Thoracic aorta (tissue), 2 donors: ENCODE measurements around the gene CCL1. TPM values are rescaled to one million over a fixed set of nuclear protein-coding genes. Genes with fewer than 3 reads are reported as not detected.

Experiments used
- ATAC-seq: fragments of 150-250 bp; one replicate; pipeline ENCODE4 v1.8.0; 2017; ENCODE audit warnings: low read depth; ENCODE audit not compliant: insufficient number of reproducible peaks, low FRiP score
- DNase-seq: peaks from one replicate; pipeline ENCODE4 v3.0.0-alpha.2; 2020; ENCODE audit warnings: low spot score
- H3K27ac ChIP-seq, 2 donors: fragments of 200-600 bp; sonication (generic); 1 replicate in 1 of 2; 2 replicates in 1 of 2; pipeline ENCODE4 v1.5.1; 2016; ENCODE audit warnings: mild to moderate bottlenecking in 2 of 2, moderate library complexity in 2 of 2
- H3K27me3 ChIP-seq: fragments of 200-600 bp; sonication (generic); replicated peaks from 2 replicates; pipeline ENCODE4 v1.6.0; 2016; ENCODE audit warnings: mild to moderate bottlenecking; ENCODE audit not compliant: insufficient read depth
- H3K36me3 ChIP-seq: fragments of 200-600 bp; sonication (generic); one replicate; pipeline ENCODE4 v1.5.1; 2016
- H3K4me1 ChIP-seq, 2 donors: fragments of 200-600 bp; sonication (generic); 1 replicate in 1 of 2; 2 replicates in 1 of 2; pipeline versions ENCODE4 v1.5.1 to v1.6.0; 2016; ENCODE audit warnings: low read depth in 2 of 2, mild to moderate bottlenecking in 1 of 2; ENCODE audit not compliant: control insufficient read depth in 1 of 2
- H3K4me3 ChIP-seq: fragments of 200-600 bp; sonication (generic); 2 replicates; pipeline ENCODE4 v1.5.1; 2016; ENCODE audit warnings: mild to moderate bottlenecking
- H3K9me3 ChIP-seq: fragments of 200-600 bp; sonication (generic); 2 replicates; pipeline ENCODE4 v1.5.1; 2016
- total RNA-seq, 2 donors: library from RNA; depleted of rRNA; stranded (reverse); fragments of >200 nt; gene quantifications; one replicate each; pipeline versions ENCODE4 v1.1.0 to v1.2.3, GENCODE V29; 2016
- TF ChIP-seq, protein P1 (sequence below): fragments of 200-600 bp; sonication (generic); IDR thresholded peaks from one replicate; pipeline ENCODE4 v1.5.1; 2019; ENCODE audit warnings: antibody characterized with exemption

CCL1 gene
- total RNA-seq, 2 donors from 2014 or later, result not detected

DNA sequence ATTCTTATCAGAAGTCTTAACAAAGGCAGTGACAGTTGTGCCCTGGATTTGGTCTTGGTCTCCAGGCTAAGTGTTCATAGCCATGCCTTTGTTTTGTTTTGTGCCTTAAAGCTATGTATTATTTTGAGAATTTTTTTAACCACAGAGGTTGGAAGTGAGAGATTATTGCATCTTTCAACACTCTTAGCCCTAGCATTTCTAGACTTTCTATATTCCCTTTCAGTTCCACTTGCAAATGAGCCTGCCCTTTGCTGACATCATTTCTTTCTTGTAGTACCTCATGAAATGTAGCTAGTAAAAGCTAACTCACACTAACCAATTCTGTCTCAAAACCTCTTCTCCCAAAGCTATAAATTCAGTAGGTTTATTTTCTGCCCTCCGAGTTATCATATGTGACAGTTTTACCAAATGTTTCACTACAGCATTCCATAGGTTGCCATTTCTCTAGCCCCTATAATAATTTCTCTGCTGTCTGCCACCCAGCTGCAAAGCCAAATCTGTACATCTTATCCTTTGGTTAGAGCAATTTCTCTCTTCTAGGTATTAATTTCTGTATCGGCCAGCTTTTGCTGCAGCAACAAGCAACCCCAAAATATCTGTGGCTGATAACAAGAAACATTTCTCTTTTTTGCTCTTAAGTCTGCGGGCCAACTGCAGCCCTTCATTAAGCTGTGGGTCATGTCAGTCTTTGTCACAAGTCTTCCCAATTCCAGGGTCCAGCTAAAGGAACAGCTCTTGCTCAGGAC is 14.2 kb upstream of the CCL1 start:
- no peaks in the 10 kb centered on the region for H3K4me1 ChIP-seq
- no peaks in the 10 kb centered on the region for H3K9me3 ChIP-seq
- H3K36me3 ChIP-seq, result no peaks in the 10 kb centered on the region
- ATAC-seq (no peak), DNase-seq (no peak)
- no peak overlapping the region for H3K27ac ChIP-seq
- H3K27me3 ChIP-seq, result no peaks in the 10 kb centered on the region
- TF ChIP-seq, protein P1, sequence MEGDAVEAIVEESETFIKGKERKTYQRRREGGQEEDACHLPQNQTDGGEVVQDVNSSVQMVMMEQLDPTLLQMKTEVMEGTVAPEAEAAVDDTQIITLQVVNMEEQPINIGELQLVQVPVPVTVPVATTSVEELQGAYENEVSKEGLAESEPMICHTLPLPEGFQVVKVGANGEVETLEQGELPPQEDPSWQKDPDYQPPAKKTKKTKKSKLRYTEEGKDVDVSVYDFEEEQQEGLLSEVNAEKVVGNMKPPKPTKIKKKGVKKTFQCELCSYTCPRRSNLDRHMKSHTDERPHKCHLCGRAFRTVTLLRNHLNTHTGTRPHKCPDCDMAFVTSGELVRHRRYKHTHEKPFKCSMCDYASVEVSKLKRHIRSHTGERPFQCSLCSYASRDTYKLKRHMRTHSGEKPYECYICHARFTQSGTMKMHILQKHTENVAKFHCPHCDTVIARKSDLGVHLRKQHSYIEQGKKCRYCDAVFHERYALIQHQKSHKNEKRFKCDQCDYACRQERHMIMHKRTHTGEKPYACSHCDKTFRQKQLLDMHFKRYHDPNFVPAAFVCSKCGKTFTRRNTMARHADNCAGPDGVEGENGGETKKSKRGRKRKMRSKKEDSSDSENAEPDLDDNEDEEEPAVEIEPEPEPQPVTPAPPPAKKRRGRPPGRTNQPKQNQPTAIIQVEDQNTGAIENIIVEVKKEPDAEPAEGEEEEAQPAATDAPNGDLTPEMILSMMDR, result no peak
- H3K4me3 ChIP-seq, result no peak overlapping the region

DNA sequence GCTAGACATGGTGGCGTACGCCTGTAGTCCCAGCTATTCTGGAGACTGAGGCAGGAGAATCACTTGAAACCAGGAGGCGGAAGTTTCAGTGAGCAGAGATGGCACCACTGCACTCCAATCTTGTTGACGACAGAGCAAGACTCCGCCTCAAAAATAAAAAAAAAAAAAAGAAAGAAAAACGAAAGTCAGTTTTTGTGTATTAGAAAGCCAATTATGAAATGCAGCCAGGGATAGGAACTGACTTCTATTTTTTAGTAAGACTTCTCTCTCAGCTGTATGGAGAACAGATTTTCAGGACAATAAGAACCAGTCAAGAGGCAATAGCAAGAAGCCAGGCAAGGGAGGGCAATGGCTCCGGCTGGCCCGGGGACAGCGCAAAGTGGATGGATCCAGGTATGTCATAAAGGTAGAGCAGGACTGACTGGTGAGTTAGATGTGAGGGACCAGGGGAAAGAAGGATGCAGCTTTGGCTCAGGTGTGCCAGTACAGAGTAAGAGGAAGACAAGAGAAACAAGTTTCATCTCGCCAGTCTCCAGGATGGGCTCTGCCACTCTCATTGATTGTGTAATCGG is 12.5 kb upstream of the CCL1 start:
- ATAC-seq, result no peak
- no peak overlapping the region for H3K27ac ChIP-seq
- H3K36me3 ChIP-seq, result no peaks in the 10 kb centered on the region
- TF ChIP-seq, protein P1, result no peak
- DNase-seq, result no peak
- H3K27me3 ChIP-seq, result no peaks in the 10 kb centered on the region
- H3K4me1 ChIP-seq, result no peaks in the 10 kb centered on the region
- H3K9me3 ChIP-seq, result no peaks in the 10 kb centered on the region
- H3K4me3 ChIP-seq, result no peak overlapping the region

DNA sequence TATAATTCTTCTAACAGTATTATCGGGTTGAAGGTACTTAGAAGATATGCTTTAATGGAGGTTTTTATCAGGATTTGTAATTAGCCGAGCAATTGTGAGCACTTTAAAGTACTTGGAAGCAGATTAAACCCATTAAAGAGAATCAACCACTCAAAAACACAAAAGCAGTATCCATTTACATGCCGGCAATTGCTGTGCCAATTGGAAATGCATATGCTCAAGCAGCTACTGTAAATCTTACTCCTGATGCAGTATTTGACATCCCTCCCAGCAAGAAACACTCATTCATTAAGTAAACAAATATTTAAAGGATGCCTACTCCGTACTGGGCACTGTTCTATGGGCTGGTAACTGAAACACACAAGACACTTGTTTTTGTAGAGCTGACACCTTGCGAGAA is 11.4 kb upstream of the CCL1 start:
- H3K4me1 ChIP-seq, result no peaks in the 10 kb centered on the region
- no peak for ATAC-seq
- TF ChIP-seq, protein P1, result no peak
- no peaks in the 10 kb centered on the region for H3K36me3 ChIP-seq
- H3K27me3 ChIP-seq, result no peaks in the 10 kb centered on the region
- DNase-seq, result no peak
- no peaks in the 10 kb centered on the region for H3K9me3 ChIP-seq
- H3K4me3 ChIP-seq, result no peak overlapping the region
- H3K27ac ChIP-seq, result no peak overlapping the region

DNA sequence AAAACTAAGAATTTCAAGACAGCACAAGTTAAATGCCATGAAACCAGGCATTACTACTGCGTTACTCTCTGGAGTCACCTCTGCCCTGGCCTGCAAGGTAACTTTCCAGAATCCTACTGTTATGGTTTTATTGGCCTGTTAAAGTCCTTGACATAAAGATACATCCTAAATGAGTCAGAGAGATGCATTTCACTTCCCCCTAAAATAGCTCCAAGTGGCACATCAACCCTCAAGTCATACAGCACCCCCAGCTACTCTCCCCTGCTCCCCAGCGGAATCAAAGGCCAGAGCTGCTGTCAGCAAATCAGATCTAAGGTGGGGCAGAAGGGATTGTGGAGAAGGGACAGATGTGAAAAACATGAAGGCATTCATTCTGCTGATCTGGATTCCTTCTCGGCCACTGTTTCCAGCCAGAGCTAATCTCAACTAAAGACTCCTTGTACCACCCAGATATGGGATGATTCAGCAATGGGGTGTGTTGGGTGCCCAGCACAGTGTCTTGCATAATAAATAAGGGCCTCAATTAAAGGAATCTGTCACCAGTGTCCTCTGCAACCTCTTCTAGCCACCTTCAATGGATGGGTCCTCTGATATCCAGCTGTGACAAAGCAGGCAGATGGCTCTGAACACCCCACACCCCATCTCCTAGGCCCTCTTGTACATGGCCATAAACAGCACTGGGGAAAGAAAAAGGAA is 8.5 kb upstream of the CCL1 start:
- ATAC-seq (no peak), DNase-seq (no peak)
- Histone ChIP-seq H3K27me3 (no peaks in the 10 kb centered on the region), H3K4me1 (no peaks in the 10 kb centered on the region), H3K9me3 (no peaks in the 10 kb centered on the region), H3K36me3 (no peaks in the 10 kb centered on the region), H3K27ac (no peak overlapping the region), H3K4me3 (no peak overlapping the region)
- TF ChIP-seq, protein P1, result no peak

DNA sequence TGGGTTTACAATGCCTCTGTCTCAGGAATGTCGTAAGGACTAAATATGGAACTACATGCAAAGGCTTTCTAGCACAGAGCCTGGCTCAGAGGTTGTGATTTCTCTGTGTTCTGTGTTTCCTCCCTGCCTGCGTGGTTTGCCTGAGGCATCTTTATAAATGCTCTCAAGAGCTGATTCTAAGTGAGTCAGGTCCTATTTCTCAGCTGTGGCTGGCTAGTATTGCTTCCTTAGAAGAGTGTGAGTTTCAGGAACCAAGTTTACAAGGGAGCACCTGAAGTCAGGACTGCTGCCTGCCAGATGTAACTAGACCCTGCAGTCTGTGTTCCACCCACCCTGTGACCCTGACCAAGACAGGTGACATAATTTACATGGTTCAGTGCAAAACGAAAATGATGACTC is 8.0 kb upstream of the CCL1 start:
- no peaks in the 10 kb centered on the region for H3K9me3 ChIP-seq
- TF ChIP-seq, protein P1, result no peak
- DNase-seq, result no peak

More for the DNA sequence above, 8.0 kb upstream of the CCL1 start:
- Histone ChIP-seq H3K4me1 (no peaks in the 10 kb centered on the region), H3K36me3 (no peaks in the 10 kb centered on the region), H3K27me3 (no peaks in the 10 kb centered on the region), H3K4me3 (no peak overlapping the region), H3K27ac (no peak overlapping the region)
- no peak for ATAC-seq
